ENCODE measurements around the gene ANK3. TPM values are rescaled to one million over a fixed set of nuclear protein-coding genes. Genes with fewer than 3 reads are reported as not detected.

ANK3 gene
- total RNA-seq, 4 donors from 2014 or later, result 86.3 to 224 (median 139) TPM

DNA sequence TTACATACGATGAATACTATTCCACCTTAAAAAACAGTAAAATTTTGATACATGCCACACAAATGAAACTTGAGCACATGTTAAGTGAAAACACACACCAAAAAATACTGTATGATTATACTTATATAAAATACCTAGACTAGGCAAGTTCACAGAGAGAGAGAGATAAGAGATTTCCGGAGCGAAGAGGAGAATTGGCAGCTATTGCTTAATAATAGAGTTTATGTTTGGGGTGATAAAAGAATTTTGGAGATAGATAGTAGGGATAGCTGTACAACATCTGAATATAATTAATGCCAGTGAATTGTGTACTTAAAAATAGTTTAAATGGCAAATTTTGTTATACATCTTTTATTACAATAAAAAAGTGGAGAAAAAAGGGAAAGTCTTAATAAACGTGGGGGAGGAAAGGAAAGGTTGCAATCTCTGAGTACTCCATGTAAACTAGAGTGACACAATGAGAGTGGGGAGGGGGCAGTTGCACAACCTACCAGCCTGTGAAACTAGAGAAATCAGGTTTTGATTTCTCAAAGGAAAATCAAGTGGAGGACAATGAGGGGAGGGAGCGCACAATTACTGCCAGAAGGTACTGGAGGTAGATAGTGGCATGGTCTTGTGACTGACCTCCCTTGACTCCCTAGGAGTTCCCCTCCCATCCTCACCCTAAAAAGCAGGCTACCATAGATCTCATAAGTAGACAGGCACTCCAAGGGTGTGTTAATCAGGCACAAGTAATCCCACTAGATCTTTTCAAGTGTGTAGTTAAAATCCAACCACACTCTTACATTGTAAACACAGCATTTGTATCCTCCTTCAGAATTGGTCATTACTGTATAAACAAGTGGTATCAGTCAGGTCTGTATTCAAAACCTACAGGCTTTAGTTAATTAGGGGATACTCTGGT is 31.6 kb upstream of the ANK3 start:
- Histone ChIP-seq H3K4me3 (no peak overlapping the region), H3K9me3 (no peaks in the 10 kb centered on the region), H3K4me1 (peaks cover 0 to 8% (median 1%) of the 10 kb centered on the region in 4 donors), H3K36me3 (no peaks in the 10 kb centered on the region), H3K27me3 (no peaks in the 10 kb centered on the region), H3K27ac (peak overlapping the region in 1 of 4 donors; percentile 21)
- TF ChIP-seq, protein P1, sequence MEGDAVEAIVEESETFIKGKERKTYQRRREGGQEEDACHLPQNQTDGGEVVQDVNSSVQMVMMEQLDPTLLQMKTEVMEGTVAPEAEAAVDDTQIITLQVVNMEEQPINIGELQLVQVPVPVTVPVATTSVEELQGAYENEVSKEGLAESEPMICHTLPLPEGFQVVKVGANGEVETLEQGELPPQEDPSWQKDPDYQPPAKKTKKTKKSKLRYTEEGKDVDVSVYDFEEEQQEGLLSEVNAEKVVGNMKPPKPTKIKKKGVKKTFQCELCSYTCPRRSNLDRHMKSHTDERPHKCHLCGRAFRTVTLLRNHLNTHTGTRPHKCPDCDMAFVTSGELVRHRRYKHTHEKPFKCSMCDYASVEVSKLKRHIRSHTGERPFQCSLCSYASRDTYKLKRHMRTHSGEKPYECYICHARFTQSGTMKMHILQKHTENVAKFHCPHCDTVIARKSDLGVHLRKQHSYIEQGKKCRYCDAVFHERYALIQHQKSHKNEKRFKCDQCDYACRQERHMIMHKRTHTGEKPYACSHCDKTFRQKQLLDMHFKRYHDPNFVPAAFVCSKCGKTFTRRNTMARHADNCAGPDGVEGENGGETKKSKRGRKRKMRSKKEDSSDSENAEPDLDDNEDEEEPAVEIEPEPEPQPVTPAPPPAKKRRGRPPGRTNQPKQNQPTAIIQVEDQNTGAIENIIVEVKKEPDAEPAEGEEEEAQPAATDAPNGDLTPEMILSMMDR (IDR thresholded peaks at IDR 0.05), result no peak
- TF ChIP-seq EP300 (IDR thresholded peaks at IDR 0.05) (no peak), POLR2A (IDR thresholded peaks at IDR 0.05) (no peak)
- WGBS, 2 donors, result 58 to 84% methylated on average over 5 of the region's 5 CpGs
- DNase-seq (ENCODE audit: low spot score in 2 of 2), result no peak

DNA sequence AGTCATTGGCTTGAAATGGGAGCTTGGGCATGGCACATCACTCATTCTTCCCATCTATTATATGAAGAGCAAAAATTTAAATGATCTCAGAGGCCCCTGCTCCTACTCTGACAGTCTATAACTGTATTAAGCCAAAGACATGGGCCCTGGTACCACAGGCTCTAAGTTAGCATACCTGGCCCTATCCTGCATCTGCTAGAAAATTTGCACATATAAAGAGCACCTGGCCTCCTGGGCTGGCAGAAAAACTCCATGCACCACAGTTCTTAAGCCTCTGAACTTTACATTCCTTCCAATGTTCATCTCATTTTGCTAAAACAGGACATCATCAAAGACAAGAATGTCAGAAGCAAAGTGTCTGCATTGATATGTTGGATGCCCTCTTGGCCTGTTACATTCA is 29.6 kb upstream of the ANK3 start:
- Histone ChIP-seq H3K36me3 (no peaks in the 10 kb centered on the region), H3K9me3 (no peaks in the 10 kb centered on the region), H3K27me3 (no peaks in the 10 kb centered on the region), H3K4me3 (no peak overlapping the region), H3K4me1 (peaks cover 0 to 8% (median 3%) of the 10 kb centered on the region in 4 donors), H3K27ac (no peak overlapping the region)
- DNase-seq (ENCODE audit: low spot score in 2 of 2), result no peak
- TF ChIP-seq POLR2A (IDR thresholded peaks at IDR 0.05) (no peak), EP300 (IDR thresholded peaks at IDR 0.05) (no peak)
- TF ChIP-seq, protein P1 (IDR thresholded peaks at IDR 0.05), result no peak

DNA sequence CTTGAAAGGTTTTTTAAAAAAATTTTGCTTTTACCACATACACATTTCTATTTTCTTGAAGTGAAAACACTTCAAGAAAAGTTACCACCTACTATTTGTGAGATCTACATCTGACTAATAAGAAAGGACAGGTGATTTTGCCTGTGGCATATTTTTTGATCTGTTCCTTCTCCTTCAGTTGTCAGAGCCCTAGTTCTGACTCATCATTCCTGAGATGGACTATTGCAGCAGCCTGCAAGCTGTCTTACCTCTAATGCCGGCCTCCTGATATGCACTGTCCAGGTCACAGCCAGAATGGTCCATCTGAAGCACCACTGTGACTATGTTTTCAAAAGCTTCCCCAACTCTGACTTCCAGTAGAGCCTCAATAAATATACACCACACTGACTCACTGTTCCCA is 28.2 kb upstream of the ANK3 start:
- 97 to 100% methylated on average over 1 of the region's 1 CpG for WGBS, 2 donors
- TF ChIP-seq POLR2A (IDR thresholded peaks at IDR 0.05), result no peak
- no peak for TF ChIP-seq EP300 (IDR thresholded peaks at IDR 0.05)
- TF ChIP-seq, protein P1 (IDR thresholded peaks at IDR 0.05), result no peak

GRCh38 chr10:60417024-60417423 is 27.3 kb upstream of the ANK3 start:
- 90% methylated on average over 2 of the region's 2 CpGs for WGBS, 2 donors
- no peak for TF ChIP-seq EP300 (IDR thresholded peaks at IDR 0.05)
- no peak for TF ChIP-seq POLR2A (IDR thresholded peaks at IDR 0.05)
- TF ChIP-seq, protein P1 (IDR thresholded peaks at IDR 0.05), result no peak
- Histone ChIP-seq H3K9me3 (no peaks in the 10 kb centered on the region), H3K27ac (no peak overlapping the region), H3K36me3 (no peaks in the 10 kb centered on the region), H3K4me3 (no peak overlapping the region), H3K27me3 (no peaks in the 10 kb centered on the region), H3K4me1 (peaks cover 0 to 4% (median 4%) of the 10 kb centered on the region in 4 donors)
- no peak for DNase-seq (ENCODE audit: low spot score in 2 of 2)

More for the DNA sequence above, 28.2 kb upstream of the ANK3 start:
- Histone ChIP-seq H3K4me1 (peaks cover 0 to 4% (median 4%) of the 10 kb centered on the region in 4 donors), H3K4me3 (no peak overlapping the region), H3K27ac (no peak overlapping the region), H3K9me3 (no peaks in the 10 kb centered on the region), H3K27me3 (no peaks in the 10 kb centered on the region), H3K36me3 (no peaks in the 10 kb centered on the region)
- no peak for DNase-seq (ENCODE audit: low spot score in 2 of 2)

DNA sequence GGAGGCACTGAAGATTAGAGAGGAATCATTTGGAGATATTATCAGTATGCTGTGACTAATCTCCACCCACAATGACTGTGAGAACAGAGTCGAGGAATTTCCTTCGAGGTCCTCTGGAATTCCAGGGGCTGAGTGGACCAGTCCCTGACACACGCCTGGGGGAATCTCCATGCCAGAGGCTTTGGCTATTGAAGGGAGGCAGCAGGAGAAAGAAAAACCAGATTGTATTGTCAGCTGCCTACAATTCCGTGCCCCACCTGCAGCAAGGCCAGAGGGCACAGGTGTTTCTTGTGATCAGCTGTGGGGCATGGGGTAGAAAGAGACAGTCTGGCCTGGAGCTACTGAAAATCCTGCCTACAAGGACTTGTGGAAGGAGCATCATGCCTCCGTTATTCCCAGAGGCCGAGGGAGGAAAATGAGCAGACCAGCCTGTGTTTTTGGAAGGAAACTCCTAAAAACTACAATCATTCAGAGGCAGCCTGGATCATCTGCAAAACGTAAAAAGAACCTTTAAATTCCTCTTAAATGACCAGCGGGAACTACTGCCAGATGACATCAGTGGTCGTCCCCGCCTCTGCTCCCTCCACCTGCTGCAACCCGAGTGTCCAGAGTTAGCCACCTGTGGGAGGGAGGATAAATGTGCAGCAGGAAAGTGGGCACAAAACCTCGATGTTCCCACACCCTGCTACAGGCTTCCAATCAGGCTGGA is 25.4 kb upstream of the ANK3 start:
- no peaks in the 10 kb centered on the region for H3K9me3 ChIP-seq
- H3K27me3 ChIP-seq, result no peaks in the 10 kb centered on the region
- 53 to 55% methylated on average over 12 of the region's 12 CpGs for WGBS, 2 donors
- no peaks in the 10 kb centered on the region for H3K36me3 ChIP-seq
- DNase-seq (ENCODE audit: low spot score in 2 of 2), result no peak
- no peak overlapping the region for H3K4me3 ChIP-seq
- peaks cover 0 to 4% (median 2%) of the 10 kb centered on the region in 4 donors for H3K4me1 ChIP-seq
- TF ChIP-seq, protein P1 (IDR thresholded peaks at IDR 0.05), result no peak
- no peak for TF ChIP-seq POLR2A (IDR thresholded peaks at IDR 0.05)
- no peak for TF ChIP-seq EP300 (IDR thresholded peaks at IDR 0.05)
- no peak overlapping the region for H3K27ac ChIP-seq

All from tibial nerve (tissue), 4 donors.